ENCODE measurements around the gene USP3. TPM values are rescaled to one million over a fixed set of nuclear protein-coding genes. Genes with fewer than 3 reads are reported as not detected.

USP3 gene
- total and polyA plus RNA-seq, 2 donors (not counting 3 experiments of a cell fraction or from before 2014, with no cell fraction given): 18.8 to 52.4 TPM

DNA sequence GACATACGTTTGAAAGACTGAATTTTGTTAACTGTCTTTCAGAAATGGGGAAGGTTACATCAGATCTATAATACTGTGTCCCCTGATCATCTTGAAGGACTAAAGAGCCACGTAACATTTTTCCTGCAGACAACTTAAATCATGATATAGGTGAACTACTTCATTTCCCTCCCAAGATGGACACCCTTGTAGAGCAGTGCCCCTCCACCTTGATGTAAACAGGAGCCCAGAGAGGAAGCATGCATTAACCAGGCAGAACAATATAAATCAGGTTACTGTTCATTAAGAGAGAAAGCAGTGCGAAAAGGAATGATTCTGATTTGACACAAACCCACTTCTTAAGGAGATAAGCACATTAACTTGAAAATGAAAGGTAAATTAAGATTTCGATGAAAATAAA, 36.1 kb downstream of the USP3 start:
- no peak for TF ChIP-seq POLR2A (IDR thresholded peaks at IDR 0.05; ENCODE audit: low read depth, low read length)
- no peak for TF ChIP-seq FOS (IDR thresholded peaks at IDR 0.05; ENCODE audit: borderline replicate concordance, insufficient read depth, low read length)
- TF ChIP-seq, protein P1, sequence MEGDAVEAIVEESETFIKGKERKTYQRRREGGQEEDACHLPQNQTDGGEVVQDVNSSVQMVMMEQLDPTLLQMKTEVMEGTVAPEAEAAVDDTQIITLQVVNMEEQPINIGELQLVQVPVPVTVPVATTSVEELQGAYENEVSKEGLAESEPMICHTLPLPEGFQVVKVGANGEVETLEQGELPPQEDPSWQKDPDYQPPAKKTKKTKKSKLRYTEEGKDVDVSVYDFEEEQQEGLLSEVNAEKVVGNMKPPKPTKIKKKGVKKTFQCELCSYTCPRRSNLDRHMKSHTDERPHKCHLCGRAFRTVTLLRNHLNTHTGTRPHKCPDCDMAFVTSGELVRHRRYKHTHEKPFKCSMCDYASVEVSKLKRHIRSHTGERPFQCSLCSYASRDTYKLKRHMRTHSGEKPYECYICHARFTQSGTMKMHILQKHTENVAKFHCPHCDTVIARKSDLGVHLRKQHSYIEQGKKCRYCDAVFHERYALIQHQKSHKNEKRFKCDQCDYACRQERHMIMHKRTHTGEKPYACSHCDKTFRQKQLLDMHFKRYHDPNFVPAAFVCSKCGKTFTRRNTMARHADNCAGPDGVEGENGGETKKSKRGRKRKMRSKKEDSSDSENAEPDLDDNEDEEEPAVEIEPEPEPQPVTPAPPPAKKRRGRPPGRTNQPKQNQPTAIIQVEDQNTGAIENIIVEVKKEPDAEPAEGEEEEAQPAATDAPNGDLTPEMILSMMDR (IDR thresholded peaks at IDR 0.05; ENCODE audit: extremely low read depth in 1 of 2, insufficient read depth in 1 of 2, low read depth in 1 of 2, low read length in 2 of 2): no peak
- TF ChIP-seq GATA2 (IDR thresholded peaks at IDR 0.05; ENCODE audit: insufficient read depth, insufficient read length, low read depth, low read length): no peak
- no peak for TF ChIP-seq JUN (IDR thresholded peaks at IDR 0.05; ENCODE audit: borderline replicate concordance, insufficient read depth, insufficient read length, low read depth)
- no peak for TF ChIP-seq MYC (IDR thresholded peaks at IDR 0.05; ENCODE audit: low read depth, low read length)
- no peak for TF ChIP-seq POLR2AphosphoS5 (IDR thresholded peaks at IDR 0.05; ENCODE audit: insufficient read depth, low read depth, low read length)
- TF ChIP-seq EZH2 (IDR thresholded peaks at IDR 0.05; ENCODE audit: borderline replicate concordance, low read depth, low read length, severe bottlenecking): no peak
- TF ChIP-seq, protein P2, sequence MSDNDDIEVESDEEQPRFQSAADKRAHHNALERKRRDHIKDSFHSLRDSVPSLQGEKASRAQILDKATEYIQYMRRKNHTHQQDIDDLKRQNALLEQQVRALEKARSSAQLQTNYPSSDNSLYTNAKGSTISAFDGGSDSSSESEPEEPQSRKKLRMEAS (IDR thresholded peaks at IDR 0.05; ENCODE audit: insufficient read depth, insufficient read length): no peak
- POLR2A ChIA-PET: no interaction called here
- DNase-seq (ENCODE audit: low read depth, low spot score) (no peak), FAIRE-seq (no peak)
- H2AFZ ChIP-seq (ENCODE audit: low read depth, low read length): no peak overlapping the region
- H3K9me3 ChIP-seq (replicated peaks; ENCODE audit: control insufficient read depth, insufficient read depth, low read length): no peaks in the 10 kb centered on the region
- peaks cover 10% of the 10 kb centered on the region for H3K4me1 ChIP-seq (ENCODE audit: control insufficient read depth, extremely low read depth, insufficient read depth, low read length)
- no peaks in the 10 kb centered on the region for H3K27me3 ChIP-seq (ENCODE audit: control insufficient read depth in 2 of 2, insufficient read depth in 2 of 2, low read length in 2 of 2)
- no peaks in the 10 kb centered on the region for H3K9me1 ChIP-seq (replicated peaks; ENCODE audit: control insufficient read depth, extremely low read depth, insufficient read depth, low read length)
- no peak overlapping the region for H3K4me3 ChIP-seq (replicated peaks in 1 of 3; ENCODE audit: insufficient read depth in 1 of 3, low read depth in 1 of 3, low read length in 3 of 3)
- no peaks in the 10 kb centered on the region for H4K20me1 ChIP-seq (replicated peaks; ENCODE audit: control insufficient read depth, extremely low read depth, insufficient read depth, low read length)
- H3K4me2 ChIP-seq (ENCODE audit: insufficient read depth, low read length): no peak overlapping the region
- H3K79me2 ChIP-seq (ENCODE audit: control insufficient read depth, insufficient read depth, low read length): peaks cover 53% of the 10 kb centered on the region
- peaks cover 2 to 4% of the 10 kb centered on the region in 2 experiments for H3K36me3 ChIP-seq (ENCODE audit: control insufficient read depth in 2 of 2, extremely low read depth in 1 of 2, insufficient read depth in 2 of 2, low read length in 2 of 2)
- BruUV-seq (replicated peaks): no TSS peak
- CTCF ChIA-PET: interaction anchor here (1.3 to 3.9 kb wide), 3 partner anchors 10 to 53 kb away, joined by 3 to 15 read pairs (median 10); no protein-coding TSS in a partner anchor
- H3K9ac ChIP-seq (replicated peaks; ENCODE audit: extremely low read depth, insufficient read depth, low read length): no peak overlapping the region
- no peak overlapping the region for H3K27ac ChIP-seq (ENCODE audit: insufficient read depth, low read depth, low read length)
- intact Hi-C loops (cut with micrococcal nuclease) (no loop called here), dilution Hi-C loops (cut with MboI; ENCODE audit: extremely low pct_ligation_motif_present, low sequenced_read_pairs) (no loop called here)

Measured in endothelial cell of umbilical vein (primary cell).